Natural killer cell (primary cell): ENCODE results near the gene MIEF1. TPM values are rescaled to one million over a fixed set of nuclear protein-coding genes. Genes with fewer than 3 reads are reported as not detected.

ENCODE experiments used
- ATAC-seq, 3 donors: fragments of 150-1000 bp in 2 of 3; fragments of 200-7000 bp in 1 of 3; cut with Tn5 transposase; 1 replicate in 1 of 3; 2 replicates in 2 of 3; pipeline ENCODE4 v1.10.0; 2021; ENCODE audit warnings: mild to moderate bottlenecking in 2 of 3, moderate library complexity in 2 of 3
- DNase-seq, 2 donors: peaks; one replicate each; pipeline versions ENCODE4 v3.0.0 to v3.0.0-alpha.2; 2013 to 2021; ENCODE audit warnings: mixed read lengths in 1 of 2
- H3K27ac ChIP-seq: one replicate; pipeline ENCODE4 v1.5.1; 2013; ENCODE audit warnings: mild to moderate bottlenecking, low read length
- H3K27me3 ChIP-seq: one replicate; pipeline ENCODE4 v1.6.1; 2013; ENCODE audit warnings: low read length; ENCODE audit not compliant: control insufficient read depth, insufficient read depth
- H3K36me3 ChIP-seq: one replicate; pipeline ENCODE4 v1.6.1; 2013; ENCODE audit warnings: low read length; ENCODE audit not compliant: control insufficient read depth, insufficient read depth
- H3K4me1 ChIP-seq: one replicate; pipeline ENCODE4 v1.6.1; 2013; ENCODE audit warnings: low read length; ENCODE audit not compliant: control insufficient read depth, insufficient read depth
- H3K4me3 ChIP-seq: one replicate; pipeline ENCODE4 v1.5.1; 2013; ENCODE audit warnings: low read length
- H3K9me3 ChIP-seq: one replicate; pipeline ENCODE4 v1.6.1; 2013; ENCODE audit warnings: low read length; ENCODE audit not compliant: control insufficient read depth, insufficient read depth
- H3K27ac Mint-ChIP-seq, 2 donors: one replicate each; pipeline ENCODE4 v1.8.0; 2022; ENCODE audit warnings: mild to moderate bottlenecking in 2 of 2, mixed read lengths in 2 of 2, moderate library complexity in 1 of 2
- H3K27me3 Mint-ChIP-seq, 2 donors: one replicate each; pipeline ENCODE4 v1.8.0; 2022; ENCODE audit warnings: low read depth in 2 of 2, mixed read lengths in 2 of 2
- H3K36me3 Mint-ChIP-seq: one replicate; pipeline ENCODE4 v1.8.0; 2022; ENCODE audit warnings: mixed read lengths
- H3K4me1 Mint-ChIP-seq, 2 donors: one replicate each; pipeline ENCODE4 v1.8.0; 2022; ENCODE audit warnings: mixed read lengths in 2 of 2
- H3K4me3 Mint-ChIP-seq: one replicate; pipeline ENCODE4 v1.8.0; 2022; ENCODE audit warnings: mild to moderate bottlenecking, moderate library complexity, mixed read lengths
- H3K9me3 Mint-ChIP-seq, 2 donors: one replicate each; pipeline ENCODE4 v1.8.0; 2022; ENCODE audit warnings: mixed read lengths in 2 of 2
- WGBS: methylation state at CpG from one replicate; pipeline ENCODE4 v1.1.7; 2013; ENCODE audit warnings: missing lambda C conversion rate; ENCODE audit not compliant: insufficient coverage; 5-methylcytosine and 5-hydroxymethylcytosine counted together
- intact Hi-C: fragments of 100-400 bp; cut with micrococcal nuclease; formaldehyde crosslinking; loops from one replicate; pipeline ENCODE4 v1.14.2; 2022
- total RNA-seq, 4 donors: library from RNA; stranded (reverse); fragments of 120-200 nt in 1 of 4; gene quantifications; one replicate each; pipeline versions ENCODE4 v1.2.3 to v1.2.4, GENCODE V29; 2013 to 2022
- TF ChIP-seq, protein P1 (sequence below): fragments of 200-600 bp; IDR thresholded peaks from one replicate; pipeline ENCODE4 v1.8.0; 2022; ENCODE audit warnings: antibody characterized with exemption

MIEF1 gene
- total RNA-seq, 3 donors from 2014 or later (not counting 1 experiment from before 2014, with no cell fraction given) = 16.1 to 27.6 (median 25.1) TPM

DNA sequence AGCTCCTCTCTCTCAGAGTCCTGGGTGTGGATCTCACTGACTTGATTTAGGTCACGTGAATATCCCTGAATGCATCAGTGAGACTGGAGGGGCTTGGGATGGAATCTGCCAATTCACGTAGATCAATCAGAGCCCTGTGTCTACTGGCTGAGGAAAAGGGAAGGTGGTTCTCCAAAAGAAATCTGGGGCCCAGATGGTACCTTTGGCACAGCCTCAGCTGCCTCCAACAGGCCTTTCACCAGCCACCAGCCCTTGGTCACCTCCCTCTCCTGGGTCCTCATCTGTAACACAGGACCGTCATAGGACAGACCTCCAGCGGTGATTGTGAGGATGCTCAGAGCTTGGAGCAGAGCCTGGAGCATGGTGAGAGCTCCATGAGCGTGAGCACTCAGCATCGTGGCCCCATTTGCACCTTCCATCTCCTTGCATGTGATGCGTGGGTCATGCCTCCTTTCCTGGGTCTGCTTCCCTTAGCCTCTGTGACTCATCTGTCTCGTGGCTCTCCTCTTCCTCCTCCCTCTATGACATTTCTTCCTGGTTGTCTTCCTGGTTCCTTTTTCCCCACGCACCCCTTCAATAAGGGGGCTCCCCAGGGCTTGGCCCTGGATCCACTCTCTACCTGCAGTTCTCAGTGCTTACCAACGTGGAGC lies 7.5 kb upstream of the MIEF1 start:
- Mint-ChIP-seq H3K27me3 (no peaks in the 10 kb centered on the region), H3K9me3 (no peaks in the 10 kb centered on the region), H3K36me3 (no peaks in the 10 kb centered on the region), H3K27ac (no peak overlapping the region), H3K4me3 (no peak overlapping the region), H3K4me1 (peaks cover 6 to 7% of the 10 kb centered on the region in 2 donors)
- Histone ChIP-seq H3K9me3 (no peaks in the 10 kb centered on the region), H3K4me3 (no peak overlapping the region), H3K27me3 (no peaks in the 10 kb centered on the region), H3K4me1 (peaks cover 5% of the 10 kb centered on the region), H3K36me3 (no peaks in the 10 kb centered on the region), H3K27ac (no peak overlapping the region)
- TF ChIP-seq, protein P1, sequence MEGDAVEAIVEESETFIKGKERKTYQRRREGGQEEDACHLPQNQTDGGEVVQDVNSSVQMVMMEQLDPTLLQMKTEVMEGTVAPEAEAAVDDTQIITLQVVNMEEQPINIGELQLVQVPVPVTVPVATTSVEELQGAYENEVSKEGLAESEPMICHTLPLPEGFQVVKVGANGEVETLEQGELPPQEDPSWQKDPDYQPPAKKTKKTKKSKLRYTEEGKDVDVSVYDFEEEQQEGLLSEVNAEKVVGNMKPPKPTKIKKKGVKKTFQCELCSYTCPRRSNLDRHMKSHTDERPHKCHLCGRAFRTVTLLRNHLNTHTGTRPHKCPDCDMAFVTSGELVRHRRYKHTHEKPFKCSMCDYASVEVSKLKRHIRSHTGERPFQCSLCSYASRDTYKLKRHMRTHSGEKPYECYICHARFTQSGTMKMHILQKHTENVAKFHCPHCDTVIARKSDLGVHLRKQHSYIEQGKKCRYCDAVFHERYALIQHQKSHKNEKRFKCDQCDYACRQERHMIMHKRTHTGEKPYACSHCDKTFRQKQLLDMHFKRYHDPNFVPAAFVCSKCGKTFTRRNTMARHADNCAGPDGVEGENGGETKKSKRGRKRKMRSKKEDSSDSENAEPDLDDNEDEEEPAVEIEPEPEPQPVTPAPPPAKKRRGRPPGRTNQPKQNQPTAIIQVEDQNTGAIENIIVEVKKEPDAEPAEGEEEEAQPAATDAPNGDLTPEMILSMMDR = no peak
- DNase-seq (no peak), ATAC-seq (no peak)
- 88% methylated on average over 10 of the region's 10 CpGs for WGBS
- intact Hi-C loops = loop anchor here (1.0 kb wide), 1 partner anchor 35 kb away; no protein-coding TSS in a partner anchor

DNA sequence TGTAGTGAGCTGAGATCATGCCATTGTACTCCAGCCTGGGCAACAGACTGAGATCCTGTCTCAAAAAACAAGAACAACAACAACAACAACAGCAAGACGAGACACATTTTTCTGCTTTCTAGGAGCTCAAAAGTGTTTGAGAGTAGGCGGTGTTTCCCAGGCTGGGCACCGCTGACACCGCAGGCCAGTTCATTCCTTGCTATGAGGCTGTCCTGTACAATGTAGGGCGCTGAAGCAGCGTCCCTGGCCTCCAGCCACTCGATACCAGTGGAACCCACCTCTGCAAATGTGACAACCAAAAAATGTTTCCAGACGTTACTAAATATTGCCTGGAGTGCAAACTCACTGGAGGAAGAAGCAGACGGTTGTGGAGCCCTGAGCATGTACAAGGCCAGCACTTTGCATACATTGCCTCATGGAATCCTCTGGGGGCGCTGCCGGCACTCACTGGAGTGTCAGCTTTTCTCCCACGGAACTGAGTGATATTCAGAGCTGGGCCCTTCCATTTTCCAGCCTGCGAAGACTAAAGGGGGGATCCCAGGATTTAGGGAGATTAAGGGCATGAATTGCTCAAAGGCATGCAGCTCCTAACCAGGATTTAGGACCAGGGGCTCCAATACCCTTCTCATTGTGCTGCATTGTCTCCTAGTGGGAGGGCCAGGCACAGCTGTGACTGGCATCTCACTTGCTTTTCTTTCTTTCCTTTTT lies 5.8 kb upstream of the MIEF1 start:
- Mint-ChIP-seq H3K4me3 (no peak overlapping the region), H3K27ac (no peak overlapping the region), H3K27me3 (no peaks in the 10 kb centered on the region), H3K9me3 (no peaks in the 10 kb centered on the region), H3K36me3 (no peaks in the 10 kb centered on the region), H3K4me1 (peaks cover 0 to 2% of the 10 kb centered on the region in 2 donors)
- Histone ChIP-seq H3K9me3 (no peaks in the 10 kb centered on the region), H3K36me3 (no peaks in the 10 kb centered on the region), H3K27me3 (no peaks in the 10 kb centered on the region), H3K4me3 (no peak overlapping the region), H3K27ac (no peak overlapping the region), H3K4me1 (peaks cover 1% of the 10 kb centered on the region)
- TF ChIP-seq, protein P1 = peak; percentile 50
- ATAC-seq = peak; percentile 70 to 82 (median 77)
- 47% methylated on average over 13 of the region's 13 CpGs for whole genome bisulfite sequencing
- DNase-seq = peak; percentile 31 to 68
- intact Hi-C loops = no loop called here

DNA sequence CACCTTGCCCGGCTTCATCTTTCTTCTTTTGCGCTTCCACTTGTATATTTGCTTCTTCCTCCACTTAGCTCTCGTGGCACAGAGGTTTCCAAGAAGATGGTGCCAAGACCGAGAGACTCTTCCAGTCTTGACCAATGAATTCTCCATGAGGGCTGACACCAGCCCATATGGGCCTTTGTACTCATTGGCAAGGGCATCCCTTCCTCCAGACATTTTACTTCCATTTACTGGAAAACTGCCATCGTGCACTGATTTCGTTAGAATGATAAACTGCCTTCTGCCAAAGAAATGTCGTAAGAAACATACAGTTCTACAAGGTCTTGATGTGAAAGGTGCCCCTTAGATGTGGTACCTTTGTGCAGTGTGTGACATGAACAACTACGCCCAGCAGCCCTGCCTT lies 4.7 kb upstream of the MIEF1 start:
- 94% methylated on average over 8 of the region's 8 CpGs for WGBS
- TF ChIP-seq, protein P1 = no peak
- H3K36me3 ChIP-seq = no peaks in the 10 kb centered on the region
- DNase-seq = no peak
- no peak overlapping the region for H3K27ac ChIP-seq
- no peak for ATAC-seq
- no peaks in the 10 kb centered on the region for H3K9me3 ChIP-seq
- no peak overlapping the region for H3K4me3 ChIP-seq
- intact Hi-C loops = no loop called here
- no peaks in the 10 kb centered on the region for H3K36me3 Mint-ChIP-seq
- no peaks in the 10 kb centered on the region for H3K9me3 Mint-ChIP-seq
- H3K4me1 Mint-ChIP-seq = peaks cover 11 to 13% of the 10 kb centered on the region in 2 donors
- no peaks in the 10 kb centered on the region for H3K27me3 ChIP-seq
- H3K4me1 ChIP-seq = peaks cover 9% of the 10 kb centered on the region
- H3K4me3 Mint-ChIP-seq = no peak overlapping the region
- H3K27ac Mint-ChIP-seq = no peak overlapping the region
- H3K27me3 Mint-ChIP-seq = no peaks in the 10 kb centered on the region
